DND-41 (cell line): ENCODE results near the gene OTX1.

Source experiments
- EZH2 ChIP-seq: IDR thresholded peaks from 3 replicates; pipeline ENCODE4 v1.6.1; 2012; ENCODE audit warnings: borderline replicate concordance, low read depth, mild to moderate bottlenecking, moderate library complexity, low read length, inconsistent platforms; ENCODE audit not compliant: severe bottlenecking
- TF ChIP-seq, protein P1 (sequence below): IDR thresholded peaks from 2 replicates; pipeline ENCODE4 v1.5.1; 2012; ENCODE audit warnings: borderline replicate concordance, low read length, moderate library complexity, mild to moderate bottlenecking; ENCODE audit not compliant: poor library complexity, severe bottlenecking; ENCODE audit errors: extremely low read depth

DNA sequence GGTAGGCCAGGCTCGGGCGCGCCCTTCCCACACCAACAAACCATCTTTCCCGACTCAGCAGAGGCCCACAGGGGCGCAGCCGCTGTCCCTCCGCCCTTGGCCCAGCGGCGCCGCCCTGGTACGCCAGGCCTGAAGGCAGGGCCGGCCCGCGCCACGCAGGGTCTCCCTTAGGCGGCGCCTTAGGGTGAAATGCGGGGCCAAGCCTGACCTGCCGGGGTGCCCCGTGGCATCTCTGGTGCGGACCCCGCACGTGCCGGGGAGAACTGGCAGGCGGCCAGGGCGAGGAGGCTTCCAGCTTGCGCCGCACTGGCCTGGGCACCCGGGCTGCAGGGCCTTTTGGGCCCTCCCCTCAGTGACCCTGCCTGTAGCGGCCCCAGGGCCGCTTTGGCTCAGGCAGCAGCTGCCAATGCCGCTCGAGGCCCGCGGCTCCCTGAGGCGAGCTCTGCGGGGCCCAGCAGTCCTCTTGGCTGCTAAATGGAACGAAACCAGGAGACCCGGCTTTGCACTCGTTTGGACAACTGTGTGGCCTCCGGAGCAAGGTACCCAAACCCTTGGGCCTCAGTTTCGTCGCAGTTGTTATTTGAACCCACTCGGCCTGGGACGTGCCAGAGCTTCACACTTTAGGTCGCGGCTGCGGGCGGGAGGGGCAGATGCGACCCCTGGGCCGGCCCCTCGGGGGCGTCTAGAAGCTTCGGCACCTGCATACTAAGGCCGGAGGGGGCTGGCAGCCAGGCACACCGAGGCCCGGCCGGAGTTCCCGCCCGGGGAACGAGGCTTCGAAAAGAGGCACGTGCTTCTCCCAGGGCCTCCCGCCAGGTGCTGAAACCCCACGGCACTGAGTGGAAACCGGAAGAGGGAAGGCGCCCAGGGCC lies 8.5 kb downstream of the OTX1 start:
- TF ChIP-seq, protein P1, sequence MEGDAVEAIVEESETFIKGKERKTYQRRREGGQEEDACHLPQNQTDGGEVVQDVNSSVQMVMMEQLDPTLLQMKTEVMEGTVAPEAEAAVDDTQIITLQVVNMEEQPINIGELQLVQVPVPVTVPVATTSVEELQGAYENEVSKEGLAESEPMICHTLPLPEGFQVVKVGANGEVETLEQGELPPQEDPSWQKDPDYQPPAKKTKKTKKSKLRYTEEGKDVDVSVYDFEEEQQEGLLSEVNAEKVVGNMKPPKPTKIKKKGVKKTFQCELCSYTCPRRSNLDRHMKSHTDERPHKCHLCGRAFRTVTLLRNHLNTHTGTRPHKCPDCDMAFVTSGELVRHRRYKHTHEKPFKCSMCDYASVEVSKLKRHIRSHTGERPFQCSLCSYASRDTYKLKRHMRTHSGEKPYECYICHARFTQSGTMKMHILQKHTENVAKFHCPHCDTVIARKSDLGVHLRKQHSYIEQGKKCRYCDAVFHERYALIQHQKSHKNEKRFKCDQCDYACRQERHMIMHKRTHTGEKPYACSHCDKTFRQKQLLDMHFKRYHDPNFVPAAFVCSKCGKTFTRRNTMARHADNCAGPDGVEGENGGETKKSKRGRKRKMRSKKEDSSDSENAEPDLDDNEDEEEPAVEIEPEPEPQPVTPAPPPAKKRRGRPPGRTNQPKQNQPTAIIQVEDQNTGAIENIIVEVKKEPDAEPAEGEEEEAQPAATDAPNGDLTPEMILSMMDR, result no peak
- TF ChIP-seq EZH2, result no peak
